A673 (cell line): Measurements from ENCODE around the gene LRRK1.

Experiments used
- EZH2 ChIP-seq: fragments of 200-600 bp; sonication (generic); IDR thresholded peaks from 2 replicates; pipeline ENCODE4 v1.6.1; 2017; ENCODE audit warnings: borderline replicate concordance, low read depth, mild to moderate bottlenecking, mixed read lengths, antibody characterized with exemption, low read length; ENCODE audit not compliant: poor library complexity, severe bottlenecking
- TF ChIP-seq, protein P1 (sequence below): fragments of 300-800, 200-600 bp; sonication (generic); conservative IDR thresholded peaks from 2 replicates; pipeline ENCODE4 v1.5.1; 2017; ENCODE audit warnings: low read depth, mild to moderate bottlenecking, antibody characterized with exemption, low read length, moderate library complexity, mixed read lengths

DNA sequence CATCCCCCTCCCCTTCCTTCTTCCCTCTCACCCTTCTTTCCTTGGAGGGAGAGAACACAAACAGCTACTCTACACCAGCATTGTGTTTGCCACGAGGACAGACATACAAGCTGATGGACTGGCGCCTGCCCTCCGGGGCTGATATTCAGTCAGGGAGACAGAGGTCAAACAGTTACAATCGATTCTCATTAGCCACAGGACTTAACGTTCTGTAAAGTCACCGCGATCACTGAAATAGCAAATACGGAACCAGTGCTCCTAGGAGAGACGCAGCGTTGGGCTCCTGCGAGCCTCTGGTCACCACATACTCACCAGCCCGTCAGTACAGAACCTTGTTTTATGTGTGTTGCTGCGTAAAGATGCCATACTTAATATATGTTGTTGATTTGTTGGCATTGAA, 108.8 kb downstream of the LRRK1 start:
- TF ChIP-seq, protein P1, sequence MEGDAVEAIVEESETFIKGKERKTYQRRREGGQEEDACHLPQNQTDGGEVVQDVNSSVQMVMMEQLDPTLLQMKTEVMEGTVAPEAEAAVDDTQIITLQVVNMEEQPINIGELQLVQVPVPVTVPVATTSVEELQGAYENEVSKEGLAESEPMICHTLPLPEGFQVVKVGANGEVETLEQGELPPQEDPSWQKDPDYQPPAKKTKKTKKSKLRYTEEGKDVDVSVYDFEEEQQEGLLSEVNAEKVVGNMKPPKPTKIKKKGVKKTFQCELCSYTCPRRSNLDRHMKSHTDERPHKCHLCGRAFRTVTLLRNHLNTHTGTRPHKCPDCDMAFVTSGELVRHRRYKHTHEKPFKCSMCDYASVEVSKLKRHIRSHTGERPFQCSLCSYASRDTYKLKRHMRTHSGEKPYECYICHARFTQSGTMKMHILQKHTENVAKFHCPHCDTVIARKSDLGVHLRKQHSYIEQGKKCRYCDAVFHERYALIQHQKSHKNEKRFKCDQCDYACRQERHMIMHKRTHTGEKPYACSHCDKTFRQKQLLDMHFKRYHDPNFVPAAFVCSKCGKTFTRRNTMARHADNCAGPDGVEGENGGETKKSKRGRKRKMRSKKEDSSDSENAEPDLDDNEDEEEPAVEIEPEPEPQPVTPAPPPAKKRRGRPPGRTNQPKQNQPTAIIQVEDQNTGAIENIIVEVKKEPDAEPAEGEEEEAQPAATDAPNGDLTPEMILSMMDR, result no peak
- TF ChIP-seq EZH2, result no peak
